Thyroid gland (tissue), 4 donors: Measurements from ENCODE around the gene LSM14B.

Experiments used
- POLR2A ChIP-seq, 2 donors: fragments of 450-650 bp; IDR thresholded peaks; one replicate each; pipeline ENCODE4 v1.6.1; 2017; ENCODE audit warnings: antibody characterized with exemption in 2 of 2, mild to moderate bottlenecking in 2 of 2, moderate library complexity in 1 of 2
- TF ChIP-seq, protein P1 (sequence below), 6 experiments: fragments of 200-600 bp in 3 of 6; fragments of 450-650 bp in 3 of 6; sonication (generic) in 3 of 6; IDR thresholded peaks; one replicate each; pipeline ENCODE4 v1.5.1; 2016 to 2019; ENCODE audit warnings: antibody characterized with exemption in 6 of 6, mild to moderate bottlenecking in 2 of 6, inconsistent platforms in 1 of 6, moderate library complexity in 1 of 6

DNA sequence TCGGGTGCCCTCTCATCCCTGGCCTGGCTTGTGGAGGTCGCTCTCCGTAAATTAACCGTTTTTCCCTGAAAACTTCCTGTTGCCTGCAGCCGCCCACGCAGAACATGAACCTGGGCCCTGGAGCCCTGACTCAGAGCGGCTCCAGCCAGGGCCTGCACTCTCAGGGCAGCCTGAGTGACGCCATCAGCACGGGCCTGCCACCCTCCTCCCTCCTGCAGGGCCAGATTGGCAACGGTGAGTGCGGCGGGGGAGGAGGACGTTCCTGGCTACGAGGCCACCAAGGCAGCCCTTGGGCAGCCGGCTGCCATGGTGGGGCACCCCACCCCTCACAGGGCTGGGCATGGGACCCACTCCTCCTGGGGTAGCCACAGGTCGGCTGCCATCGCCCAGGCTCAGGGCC is 39.1 kb downstream of the LSM14B start:
- TF ChIP-seq, protein P1, sequence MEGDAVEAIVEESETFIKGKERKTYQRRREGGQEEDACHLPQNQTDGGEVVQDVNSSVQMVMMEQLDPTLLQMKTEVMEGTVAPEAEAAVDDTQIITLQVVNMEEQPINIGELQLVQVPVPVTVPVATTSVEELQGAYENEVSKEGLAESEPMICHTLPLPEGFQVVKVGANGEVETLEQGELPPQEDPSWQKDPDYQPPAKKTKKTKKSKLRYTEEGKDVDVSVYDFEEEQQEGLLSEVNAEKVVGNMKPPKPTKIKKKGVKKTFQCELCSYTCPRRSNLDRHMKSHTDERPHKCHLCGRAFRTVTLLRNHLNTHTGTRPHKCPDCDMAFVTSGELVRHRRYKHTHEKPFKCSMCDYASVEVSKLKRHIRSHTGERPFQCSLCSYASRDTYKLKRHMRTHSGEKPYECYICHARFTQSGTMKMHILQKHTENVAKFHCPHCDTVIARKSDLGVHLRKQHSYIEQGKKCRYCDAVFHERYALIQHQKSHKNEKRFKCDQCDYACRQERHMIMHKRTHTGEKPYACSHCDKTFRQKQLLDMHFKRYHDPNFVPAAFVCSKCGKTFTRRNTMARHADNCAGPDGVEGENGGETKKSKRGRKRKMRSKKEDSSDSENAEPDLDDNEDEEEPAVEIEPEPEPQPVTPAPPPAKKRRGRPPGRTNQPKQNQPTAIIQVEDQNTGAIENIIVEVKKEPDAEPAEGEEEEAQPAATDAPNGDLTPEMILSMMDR (IDR thresholded peaks at IDR 0.05) = no peak
- no peak for TF ChIP-seq POLR2A (IDR thresholded peaks at IDR 0.05)
